IMR-90 (cell line): ENCODE measurements around the gene SLC7A7.
"Not testable (repeated sequence)": the region's sequence is repeated elsewhere in the genome, so short reads cannot be mapped to it uniquely, and the experiment has no call there.

Source experiments
- CTCF ChIP-seq: conservative IDR thresholded peaks from 2 replicates; pipeline ENCODE4 v1.5.1; 2012; ENCODE audit warnings: mild to moderate bottlenecking, low read depth, low read length, improper control_type of control experiment
- MAZ ChIP-seq: IDR thresholded peaks from 2 replicates; pipeline ENCODE4 v1.6.1; 2012; ENCODE audit warnings: low read depth, mild to moderate bottlenecking, low read length, improper control_type of control experiment, moderate library complexity, borderline replicate concordance
- RCOR1 ChIP-seq: IDR thresholded peaks from 2 replicates; pipeline ENCODE4 v1.6.1; 2012; ENCODE audit warnings: mild to moderate bottlenecking, low read length, improper control_type of control experiment; ENCODE audit not compliant: insufficient replicate concordance
- SMC3 ChIP-seq: fragments of 150-350 bp; IDR thresholded peaks from 2 replicates; pipeline ENCODE4 v1.6.1; 2016; ENCODE audit warnings: low read depth, mild to moderate bottlenecking, antibody characterized with exemption, low read length, moderate library complexity

- not testable (repeated sequence) for TF ChIP-seq SMC3, RCOR1, MAZ, CTCF
Observed at GRCh38 chr14:22829076-22829660, 13.9 kb upstream of the SLC7A7 start.
